Panc1 (cell line): ENCODE results near the gene KRT23. TPM values are rescaled to one million over a fixed set of nuclear protein-coding genes. Genes with fewer than 3 reads are reported as not detected.

Experiments
- ATAC-seq: fragments of 200-7000 bp; cut with Tn5 transposase; 2 replicates; pipeline ENCODE4 v1.9.1; 2020; ENCODE audit warnings: mild to moderate bottlenecking, moderate library complexity
- Bru-seq: library from RNA; stranded (reverse); fragments of 400-500 nt; gene quantifications from one replicate; lab custom pipeline; 2021; lab: Mats Ljungman, UMichigan
- BruChase-seq, 2 experiments: library from RNA; stranded (reverse); fragments of 400-500 nt; gene quantifications; one replicate each; lab custom pipeline; 2021; lab: Mats Ljungman, UMichigan
- BruUV-seq: library from RNA; stranded (reverse); fragments of 400-500 nt; replicated peaks from 2 replicates; lab custom pipeline; 2021; lab: Mats Ljungman, UMichigan
- CTCF ChIA-PET: fragments of 300-600 bp; sonication (Branson Sonifier 250); formaldehyde crosslinking; loops from one replicate; lab custom pipeline; 2022; ENCODE audit warnings: antibody characterized with exemption; lab: Charles Lee
- POLR2A ChIA-PET: fragments of 300-600 bp; sonication (Branson Sonifier 250); formaldehyde crosslinking; loops from one replicate; lab custom pipeline; 2022; ENCODE audit warnings: antibody characterized with exemption; lab: Charles Lee
- DNase-seq: peaks from one replicate; pipeline ENCODE4 v3.0.0-alpha.2; 2010; ENCODE audit warnings: low read depth, low spot score
- H3K27ac ChIP-seq: 2 replicates; pipeline ENCODE4 v1.5.1; 2011; ENCODE audit warnings: mild to moderate bottlenecking, low read length, inconsistent platforms
- H3K27me3 ChIP-seq: fragments of 200-500 bp; sonication (Bioruptor generic); 2 replicates; pipeline ENCODE4 v1.6.0; 2014; ENCODE audit warnings: low read length, inconsistent platforms; ENCODE audit not compliant: control insufficient read depth, insufficient read depth
- H3K36me3 ChIP-seq: fragments of 200-500 bp; sonication (Bioruptor generic); 2 replicates; pipeline ENCODE4 v1.5.1; 2014; ENCODE audit warnings: inconsistent platforms, mild to moderate bottlenecking, low read length, moderate library complexity; ENCODE audit not compliant: control insufficient read depth, insufficient read depth
- H3K4me1 ChIP-seq: 2 replicates; pipeline ENCODE4 v1.5.1; 2011; ENCODE audit warnings: inconsistent platforms, mild to moderate bottlenecking, low read length, moderate library complexity; ENCODE audit not compliant: control insufficient read depth, insufficient read depth
- H3K4me3 ChIP-seq, 2 experiments: 2 replicates each; pipeline ENCODE4 v1.5.1; 2011 to 2012; ENCODE audit warnings: low read depth in 2 of 2, low read length in 2 of 2, mild to moderate bottlenecking in 2 of 2, inconsistent platforms in 1 of 2, moderate library complexity in 1 of 2
- H3K9me3 ChIP-seq: fragments of 200-500 bp; sonication (Bioruptor generic); 2 replicates; pipeline ENCODE4 v1.5.1; 2014; ENCODE audit warnings: low read depth, mild to moderate bottlenecking, inconsistent platforms, low read length, moderate library complexity; ENCODE audit not compliant: control insufficient read depth, insufficient read depth
- CTCF ChIP-seq: fragments of 450-650 bp; IDR thresholded peaks from 2 replicates; pipeline ENCODE4 v1.5.1; 2017; ENCODE audit warnings: mild to moderate bottlenecking
- POLR2AphosphoS5 ChIP-seq: IDR thresholded peaks from 2 replicates; pipeline ENCODE4 v1.6.1; 2012; ENCODE audit warnings: mild to moderate bottlenecking, low read depth, low read length, moderate library complexity
- SIN3A ChIP-seq: IDR thresholded peaks from 2 replicates; pipeline ENCODE4 v1.6.1; 2012; ENCODE audit warnings: low read depth, mild to moderate bottlenecking, low read length, moderate library complexity, borderline replicate concordance; ENCODE audit not compliant: insufficient read depth
- TCF7L2 ChIP-seq: IDR thresholded peaks from 2 replicates; pipeline ENCODE4 v1.6.1; 2011; ENCODE audit warnings: mild to moderate bottlenecking, low read depth, low read length, inconsistent platforms
- in situ Hi-C: cut with HindIII; loops from 2 replicates; pipeline ENCODE4 v1.10.0; 2016; ENCODE audit warnings: low sequenced_read_pairs, low pct_unique_long_range_greater_than_20kb
- intact Hi-C: fragments of 100-400 bp; cut with micrococcal nuclease; formaldehyde crosslinking; loops from one replicate; pipeline ENCODE4 v1.10.0; 2022; ENCODE audit not compliant: unreplicated experiment
- long read RNA-seq: library from polyadenylated mRNA; unstranded; transcript quantifications from one replicate; pipeline ENCODE4 v2.0.0, GENCODE V29; 2021; ENCODE audit not compliant: unreplicated experiment
- polyA plus RNA-seq: library from polyadenylated mRNA; unstranded; fragments of >200 nt; gene quantifications from one replicate; pipeline ENCODE4 v1.2.1, GENCODE V29; 2012; ENCODE audit warnings: missing spikeins; ENCODE audit not compliant: insufficient read length
- total RNA-seq: library from RNA; stranded (reverse); gene quantifications from one replicate; pipeline ENCODE4 v1.2.1, GENCODE V29; 2021; ENCODE audit not compliant: unreplicated experiment
- TF ChIP-seq, protein P1 (sequence below), 2 experiments: IDR thresholded peaks; 2 replicates each; pipeline ENCODE4 v1.6.1; 2011 to 2012; ENCODE audit warnings: low read depth in 2 of 2, control low read depth in 1 of 2, low read length in 1 of 2, mild to moderate bottlenecking in 1 of 2, moderate library complexity in 1 of 2; ENCODE audit not compliant: insufficient read depth in 1 of 2

Gene KRT23
- total RNA-seq (not detected), Bru-seq, nascent RNA (not detected), BruChase-seq, experiment 1, labeled RNA remaining after a 2-hour chase (not detected), BruChase-seq, experiment 2, labeled RNA remaining after a 6-hour chase (not detected)
- polyA plus RNA-seq, result not detected
- long read RNA-seq, result 0 reads

DNA sequence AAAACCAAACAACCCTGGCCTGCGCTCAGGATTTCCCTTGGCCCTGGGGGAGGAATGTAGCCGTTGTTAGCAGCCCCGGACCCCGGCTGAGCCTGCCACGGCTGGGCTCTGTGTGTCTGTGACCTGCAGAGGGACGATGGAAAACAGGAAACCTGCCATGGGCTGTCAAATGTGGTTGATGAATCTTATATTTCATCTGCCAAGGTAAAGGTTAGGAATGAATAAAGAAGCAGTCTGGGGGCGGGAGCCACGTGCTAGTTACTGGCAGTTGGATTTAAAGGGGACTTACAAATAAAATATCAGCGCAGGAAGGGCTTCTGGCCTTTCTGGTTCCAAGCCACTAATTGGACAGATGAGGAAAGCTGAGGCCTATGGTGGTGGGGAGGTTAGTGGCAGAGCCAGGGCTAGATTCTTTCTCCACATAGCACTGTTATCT is at the start of gene KRT23:
KRT23 (minus strand) TSS at position 263 of the 436 bp plus-strand sequence. CDS start 1,043 bp downstream, outside the sequence.
- Histone ChIP-seq H3K4me1 (no peaks in the 10 kb centered on the region), H3K36me3 (no peaks in the 10 kb centered on the region), H3K27ac (no peak within 1 kb of the TSS), H3K9me3 (no peaks in the 10 kb centered on the region), H3K27me3 (peaks cover 15% of the 10 kb centered on the region), H3K4me3 (no peak within 1 kb of the TSS)
- CTCF ChIA-PET, result no interaction called here
- in situ Hi-C loops, result no loop called here
- POLR2A ChIA-PET, result no interaction called here
- DNase-seq, result no peak
- no TSS peak for BruUV-seq
- intact Hi-C loops, result no loop called here
- TF ChIP-seq, protein P1, sequence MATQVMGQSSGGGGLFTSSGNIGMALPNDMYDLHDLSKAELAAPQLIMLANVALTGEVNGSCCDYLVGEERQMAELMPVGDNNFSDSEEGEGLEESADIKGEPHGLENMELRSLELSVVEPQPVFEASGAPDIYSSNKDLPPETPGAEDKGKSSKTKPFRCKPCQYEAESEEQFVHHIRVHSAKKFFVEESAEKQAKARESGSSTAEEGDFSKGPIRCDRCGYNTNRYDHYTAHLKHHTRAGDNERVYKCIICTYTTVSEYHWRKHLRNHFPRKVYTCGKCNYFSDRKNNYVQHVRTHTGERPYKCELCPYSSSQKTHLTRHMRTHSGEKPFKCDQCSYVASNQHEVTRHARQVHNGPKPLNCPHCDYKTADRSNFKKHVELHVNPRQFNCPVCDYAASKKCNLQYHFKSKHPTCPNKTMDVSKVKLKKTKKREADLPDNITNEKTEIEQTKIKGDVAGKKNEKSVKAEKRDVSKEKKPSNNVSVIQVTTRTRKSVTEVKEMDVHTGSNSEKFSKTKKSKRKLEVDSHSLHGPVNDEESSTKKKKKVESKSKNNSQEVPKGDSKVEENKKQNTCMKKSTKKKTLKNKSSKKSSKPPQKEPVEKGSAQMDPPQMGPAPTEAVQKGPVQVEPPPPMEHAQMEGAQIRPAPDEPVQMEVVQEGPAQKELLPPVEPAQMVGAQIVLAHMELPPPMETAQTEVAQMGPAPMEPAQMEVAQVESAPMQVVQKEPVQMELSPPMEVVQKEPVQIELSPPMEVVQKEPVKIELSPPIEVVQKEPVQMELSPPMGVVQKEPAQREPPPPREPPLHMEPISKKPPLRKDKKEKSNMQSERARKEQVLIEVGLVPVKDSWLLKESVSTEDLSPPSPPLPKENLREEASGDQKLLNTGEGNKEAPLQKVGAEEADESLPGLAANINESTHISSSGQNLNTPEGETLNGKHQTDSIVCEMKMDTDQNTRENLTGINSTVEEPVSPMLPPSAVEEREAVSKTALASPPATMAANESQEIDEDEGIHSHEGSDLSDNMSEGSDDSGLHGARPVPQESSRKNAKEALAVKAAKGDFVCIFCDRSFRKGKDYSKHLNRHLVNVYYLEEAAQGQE (IDR thresholded peaks at IDR 0.05; ENCODE audit: insufficient read depth in 1 of 2, low read depth in 2 of 2, low read length in 1 of 2), result no peak
- TF ChIP-seq TCF7L2, result no peak
- no peak for TF ChIP-seq CTCF
- no peak for TF ChIP-seq SIN3A
- no peak for TF ChIP-seq POLR2AphosphoS5
- no peak for ATAC-seq

DNA sequence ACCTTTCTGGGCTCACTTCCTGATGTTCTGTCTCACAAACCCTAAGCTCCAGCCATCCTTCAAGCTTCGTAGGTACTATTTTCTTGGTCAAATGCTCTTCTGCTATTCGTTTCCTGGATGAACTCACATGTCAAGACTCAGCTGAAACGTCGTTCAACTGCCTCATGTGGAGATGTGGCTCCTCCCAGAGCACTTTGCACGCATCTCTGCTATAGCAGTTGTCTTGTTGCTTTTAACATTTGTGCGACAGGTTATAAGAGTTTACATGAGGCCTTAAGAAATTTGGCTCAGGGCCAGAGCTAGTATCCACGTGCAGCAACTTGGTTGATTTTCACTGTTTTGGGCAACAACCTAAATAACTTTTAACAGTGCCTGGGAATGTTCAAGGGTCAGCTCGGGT is 49.5 kb upstream of the KRT23 start:
- ATAC-seq, result no peak
- DNase-seq, result no peak
- no peaks in the 10 kb centered on the region for H3K4me1 ChIP-seq
- in situ Hi-C loops, result no loop called here
- ChIA-PET CTCF (no interaction called here), POLR2A (no interaction called here)
- BruUV-seq, result no TSS peak
- H3K9me3 ChIP-seq, result no peaks in the 10 kb centered on the region
- H3K27me3 ChIP-seq, result 0 out of 2 replicates have a peak, but pooled peaks cover 4% of the 10 kb centered on the region
- H3K27ac ChIP-seq, result no peak overlapping the region
- no peak overlapping the region for H3K4me3 ChIP-seq
- H3K36me3 ChIP-seq, result no peaks in the 10 kb centered on the region
- intact Hi-C loops, result no loop called here
- TF ChIP-seq CTCF, result no peak
- TF ChIP-seq TCF7L2, result no peak
- TF ChIP-seq POLR2AphosphoS5, result no peak
- TF ChIP-seq SIN3A, result no peak
- TF ChIP-seq, protein P1 (IDR thresholded peaks at IDR 0.05; ENCODE audit: insufficient read depth in 1 of 2, low read depth in 2 of 2, low read length in 1 of 2), result no peak
